ENCODE data around the gene EIF3K. TPM values are rescaled to one million over a fixed set of nuclear protein-coding genes. Genes with fewer than 3 reads are reported as not detected.
"Not testable (repeated sequence)": the region's sequence is repeated elsewhere in the genome, so short reads cannot be mapped to it uniquely, and the experiment has no call there.

The EIF3K gene
- polyA plus RNA-seq, 2 donors = 248 to 396 TPM

- H3K4me3 ChIP-seq (ENCODE audit: low read depth in 1 of 2, low read length in 2 of 2) = no peak overlapping the region
- no peak overlapping the region for H3K27ac ChIP-seq (ENCODE audit: low read depth in 2 of 2, low read length in 1 of 2)
- H3K27me3 ChIP-seq (ENCODE audit: control insufficient read depth in 1 of 2, insufficient read depth in 2 of 2, low read length in 2 of 2) = no peaks in the 10 kb centered on the region
- H3K36me3 ChIP-seq (ENCODE audit: control insufficient read depth in 2 of 2, insufficient read depth in 2 of 2, low read length in 1 of 2) = peaks cover 0 to 6% of the 10 kb centered on the region in 2 donors
- 83 to 92% methylated on average over 2 of the region's 2 CpGs for WGBS, 2 donors
- H3K9me3 ChIP-seq (ENCODE audit: control insufficient read depth in 2 of 2, insufficient read depth in 1 of 2, low read depth in 1 of 2, low read length in 1 of 2) = no peaks in the 10 kb centered on the region
- no peaks in the 10 kb centered on the region for H3K4me1 ChIP-seq (ENCODE audit: control insufficient read depth in 2 of 2, insufficient read depth in 2 of 2, low read length in 1 of 2)
These were observed 30.9 kb upstream of the EIF3K start for GRCh38 chr19:38588041-38588440.

- H3K27ac ChIP-seq (ENCODE audit: low read depth in 2 of 2, low read length in 1 of 2) = no peak overlapping the region
- H3K9me3 ChIP-seq (ENCODE audit: control insufficient read depth in 2 of 2, insufficient read depth in 1 of 2, low read depth in 1 of 2, low read length in 1 of 2) = no peaks in the 10 kb centered on the region
- WGBS, 2 donors = 76 to 77% methylated on average over 6 of the region's 6 CpGs
- no peak overlapping the region for H3K4me3 ChIP-seq (ENCODE audit: low read depth in 1 of 2, low read length in 2 of 2)
- H3K36me3 ChIP-seq (ENCODE audit: control insufficient read depth in 2 of 2, insufficient read depth in 2 of 2, low read length in 1 of 2) = no peaks in the 10 kb centered on the region
- H3K4me1 ChIP-seq (ENCODE audit: control insufficient read depth in 2 of 2, insufficient read depth in 2 of 2, low read length in 1 of 2) = peaks cover 3% of the 10 kb centered on the region in 2 donors
- H3K27me3 ChIP-seq (ENCODE audit: control insufficient read depth in 1 of 2, insufficient read depth in 2 of 2, low read length in 2 of 2) = no peaks in the 10 kb centered on the region
These were observed 26.0 kb upstream of the EIF3K start for GRCh38 chr19:38592940-38593339.

GRCh38 chr19:38596057-38596981 lies 22.7 kb upstream of the EIF3K start:
- no peaks in the 10 kb centered on the region for H3K27me3 ChIP-seq (ENCODE audit: control insufficient read depth in 1 of 2, insufficient read depth in 2 of 2, low read length in 2 of 2)
- H3K27ac ChIP-seq (ENCODE audit: low read depth in 2 of 2, low read length in 1 of 2) = no peak overlapping the region
- peaks cover 3% of the 10 kb centered on the region in 2 donors for H3K4me1 ChIP-seq (ENCODE audit: control insufficient read depth in 2 of 2, insufficient read depth in 2 of 2, low read length in 1 of 2)
- peaks cover 0 to 3% of the 10 kb centered on the region in 2 donors for H3K9me3 ChIP-seq (ENCODE audit: control insufficient read depth in 2 of 2, insufficient read depth in 1 of 2, low read depth in 1 of 2, low read length in 1 of 2)
- H3K4me3 ChIP-seq (ENCODE audit: low read depth in 1 of 2, low read length in 2 of 2) = peak overlapping the region in 1 of 2 donors; percentile 5
- no peaks in the 10 kb centered on the region for H3K36me3 ChIP-seq (ENCODE audit: control insufficient read depth in 2 of 2, insufficient read depth in 2 of 2, low read length in 1 of 2)
- 21 to 27% methylated on average over 54 to 55 of the region's 55 CpGs for WGBS, 2 donors

DNA sequence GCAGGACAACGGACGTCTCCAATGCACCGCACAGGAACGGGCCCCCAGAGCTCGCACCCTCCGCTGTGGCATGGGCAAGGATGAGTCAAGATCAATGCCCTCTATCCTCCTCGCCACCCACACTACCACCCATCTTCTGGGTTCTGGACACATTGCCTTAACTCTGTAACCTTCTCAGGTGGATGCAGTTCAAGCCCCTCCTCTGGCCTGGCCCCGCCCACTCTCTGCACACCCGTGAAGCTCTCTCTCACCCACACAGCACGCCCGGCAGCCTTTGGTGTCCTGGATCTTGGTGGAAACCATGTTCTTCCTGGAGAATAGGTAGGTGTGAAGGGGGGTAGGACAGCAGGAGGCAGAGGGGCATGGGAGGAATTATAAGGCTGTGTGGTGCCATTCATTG lies 21.9 kb upstream of the EIF3K start:
- 80 to 84% methylated on average over 11 of the region's 11 CpGs for WGBS, 2 donors
- Histone ChIP-seq H3K36me3 (ENCODE audit: control insufficient read depth in 2 of 2, insufficient read depth in 2 of 2, low read length in 1 of 2) (no peaks in the 10 kb centered on the region), H3K4me3 (ENCODE audit: low read depth in 1 of 2, low read length in 2 of 2) (no peak overlapping the region), H3K27ac (ENCODE audit: low read depth in 2 of 2, low read length in 1 of 2) (no peak overlapping the region), H3K9me3 (ENCODE audit: control insufficient read depth in 2 of 2, insufficient read depth in 1 of 2, low read depth in 1 of 2, low read length in 1 of 2) (peaks cover 0 to 3% of the 10 kb centered on the region in 2 donors), H3K4me1 (ENCODE audit: control insufficient read depth in 2 of 2, insufficient read depth in 2 of 2, low read length in 1 of 2) (peaks cover 3% of the 10 kb centered on the region in 2 donors), H3K27me3 (ENCODE audit: control insufficient read depth in 1 of 2, insufficient read depth in 2 of 2, low read length in 2 of 2) (no peaks in the 10 kb centered on the region)

DNA sequence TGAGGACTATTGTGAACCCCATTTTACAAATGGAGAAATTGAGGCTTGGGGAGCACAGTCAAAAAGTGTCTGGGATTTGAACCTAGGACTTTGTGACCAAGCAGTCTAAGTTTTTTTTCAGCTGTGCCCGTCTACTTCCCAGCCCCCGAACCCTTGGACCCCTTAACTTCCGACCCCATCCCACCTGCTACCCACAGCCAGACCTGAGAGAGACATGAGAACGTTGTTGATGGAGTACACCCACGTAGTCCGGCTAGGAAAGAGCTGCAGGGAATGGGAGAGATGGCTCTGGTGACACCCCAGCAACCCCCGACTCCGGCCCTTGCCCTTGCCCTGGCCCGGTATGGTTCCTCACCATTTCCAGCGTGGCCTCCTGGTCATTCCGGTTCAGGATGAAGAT lies 19.3 kb upstream of the EIF3K start:
- Histone ChIP-seq H3K9me3 (ENCODE audit: control insufficient read depth in 2 of 2, insufficient read depth in 1 of 2, low read depth in 1 of 2, low read length in 1 of 2) (peaks cover 0 to 3% of the 10 kb centered on the region in 2 donors), H3K27ac (ENCODE audit: low read depth in 2 of 2, low read length in 1 of 2) (no peak overlapping the region), H3K4me1 (ENCODE audit: control insufficient read depth in 2 of 2, insufficient read depth in 2 of 2, low read length in 1 of 2) (peaks cover 3% of the 10 kb centered on the region in 2 donors), H3K4me3 (ENCODE audit: low read depth in 1 of 2, low read length in 2 of 2) (no peak overlapping the region), H3K36me3 (ENCODE audit: control insufficient read depth in 2 of 2, insufficient read depth in 2 of 2, low read length in 1 of 2) (no peaks in the 10 kb centered on the region), H3K27me3 (ENCODE audit: control insufficient read depth in 1 of 2, insufficient read depth in 2 of 2, low read length in 2 of 2) (no peaks in the 10 kb centered on the region)
- WGBS, 2 donors = 90% methylated on average over 11 of the region's 11 CpGs

GRCh38 chr19:38602856-38603255 lies 16.1 kb upstream of the EIF3K start:
- not testable (repeated sequence) for H3K27ac ChIP-seq (ENCODE audit: low read depth in 2 of 2, low read length in 1 of 2); H3K9me3 ChIP-seq (ENCODE audit: control insufficient read depth in 2 of 2, insufficient read depth in 1 of 2, low read depth in 1 of 2, low read length in 1 of 2); H3K4me1 ChIP-seq (ENCODE audit: control insufficient read depth in 2 of 2, insufficient read depth in 2 of 2, low read length in 1 of 2); H3K36me3 ChIP-seq (ENCODE audit: control insufficient read depth in 2 of 2, insufficient read depth in 2 of 2, low read length in 1 of 2); H3K27me3 ChIP-seq (ENCODE audit: control insufficient read depth in 1 of 2, insufficient read depth in 2 of 2, low read length in 2 of 2); H3K4me3 ChIP-seq (ENCODE audit: low read depth in 1 of 2, low read length in 2 of 2)
- 95 to 96% methylated on average over 5 of the region's 5 CpGs for WGBS, 2 donors

DNA sequence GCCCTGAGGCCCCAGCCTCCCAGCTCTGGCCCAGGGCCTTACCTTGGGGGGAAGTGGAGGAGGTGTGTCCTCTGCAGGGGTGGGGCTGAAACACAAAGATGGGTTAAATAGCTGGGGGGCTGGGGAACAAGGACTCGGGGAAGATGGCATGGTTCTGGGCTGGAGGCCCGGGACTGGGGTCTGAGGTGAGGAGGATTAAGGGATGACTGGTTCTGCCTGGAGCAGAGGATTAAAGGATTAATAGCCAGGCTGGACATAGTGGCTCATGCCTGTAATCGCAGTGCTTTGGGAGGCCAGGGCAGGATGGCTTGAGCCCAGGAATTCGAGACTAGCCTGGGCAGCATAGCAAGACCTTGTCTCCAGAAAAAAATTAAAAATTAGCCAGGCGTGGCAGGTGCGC lies 12.9 kb upstream of the EIF3K start:
- WGBS, 2 donors = 72 to 85% methylated on average over 6 of the region's 6 CpGs
- Histone ChIP-seq H3K4me3 (ENCODE audit: low read depth in 1 of 2, low read length in 2 of 2) (no peak overlapping the region), H3K9me3 (ENCODE audit: control insufficient read depth in 2 of 2, insufficient read depth in 1 of 2, low read depth in 1 of 2, low read length in 1 of 2) (peaks cover 0 to 1% of the 10 kb centered on the region in 2 donors), H3K36me3 (ENCODE audit: control insufficient read depth in 2 of 2, insufficient read depth in 2 of 2, low read length in 1 of 2) (no peaks in the 10 kb centered on the region), H3K27me3 (ENCODE audit: control insufficient read depth in 1 of 2, insufficient read depth in 2 of 2, low read length in 2 of 2) (no peaks in the 10 kb centered on the region), H3K4me1 (ENCODE audit: control insufficient read depth in 2 of 2, insufficient read depth in 2 of 2, low read length in 1 of 2) (no peaks in the 10 kb centered on the region), H3K27ac (ENCODE audit: low read depth in 2 of 2, low read length in 1 of 2) (no peak overlapping the region)

DNA sequence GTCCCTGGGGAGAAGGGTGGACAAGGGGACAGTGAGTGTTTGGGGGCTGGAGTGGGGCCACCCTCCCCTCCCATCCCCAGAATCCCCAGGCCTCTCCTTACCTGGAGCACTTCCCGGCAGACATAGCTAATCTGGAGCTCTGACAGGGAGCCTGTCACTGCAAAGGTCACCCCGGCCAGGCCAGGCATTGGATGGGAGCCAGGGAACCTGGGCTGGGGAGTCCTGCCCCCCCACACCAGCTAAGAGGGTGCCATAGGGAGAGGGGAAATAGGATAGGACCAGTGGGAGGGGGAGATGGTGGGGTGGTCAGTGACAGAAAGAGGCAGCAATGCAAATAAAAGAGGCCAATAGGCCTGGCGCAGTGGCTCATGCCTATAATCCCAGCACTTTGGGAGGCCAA lies 4.7 kb upstream of the EIF3K start:
- WGBS, 2 donors = 59 to 73% methylated on average over 3 of the region's 3 CpGs
- H3K4me3 ChIP-seq (ENCODE audit: low read depth in 1 of 2, low read length in 2 of 2) = no peak overlapping the region
- H3K4me1 ChIP-seq (ENCODE audit: control insufficient read depth in 2 of 2, insufficient read depth in 2 of 2, low read length in 1 of 2) = peaks cover 0 to 8% of the 10 kb centered on the region in 2 donors
- H3K27ac ChIP-seq (ENCODE audit: low read depth in 2 of 2, low read length in 1 of 2) = no peak overlapping the region
- no peaks in the 10 kb centered on the region for H3K36me3 ChIP-seq (ENCODE audit: control insufficient read depth in 2 of 2, insufficient read depth in 2 of 2, low read length in 1 of 2)
- H3K27me3 ChIP-seq (ENCODE audit: control insufficient read depth in 1 of 2, insufficient read depth in 2 of 2, low read length in 2 of 2) = no peaks in the 10 kb centered on the region
- H3K9me3 ChIP-seq (ENCODE audit: control insufficient read depth in 2 of 2, insufficient read depth in 1 of 2, low read depth in 1 of 2, low read length in 1 of 2) = peaks cover 0 to 3% of the 10 kb centered on the region in 2 donors

GRCh38 chr19:38615007-38615581 lies 3.9 kb upstream of the EIF3K start:
- H3K27me3 ChIP-seq (ENCODE audit: control insufficient read depth in 1 of 2, insufficient read depth in 2 of 2, low read length in 2 of 2) = no peaks in the 10 kb centered on the region
- WGBS, 2 donors = 77 to 80% methylated on average over 7 of the region's 7 CpGs
- no peak overlapping the region for H3K27ac ChIP-seq (ENCODE audit: low read depth in 2 of 2, low read length in 1 of 2)
- peaks cover 0 to 4% of the 10 kb centered on the region in 2 donors for H3K9me3 ChIP-seq (ENCODE audit: control insufficient read depth in 2 of 2, insufficient read depth in 1 of 2, low read depth in 1 of 2, low read length in 1 of 2)
- no peak overlapping the region for H3K4me3 ChIP-seq (ENCODE audit: low read depth in 1 of 2, low read length in 2 of 2)
- H3K36me3 ChIP-seq (ENCODE audit: control insufficient read depth in 2 of 2, insufficient read depth in 2 of 2, low read length in 1 of 2) = no peaks in the 10 kb centered on the region
- H3K4me1 ChIP-seq (ENCODE audit: control insufficient read depth in 2 of 2, insufficient read depth in 2 of 2, low read length in 1 of 2) = peaks cover 5 to 13% of the 10 kb centered on the region in 2 donors

All from esophagus (tissue), 2 donors.